H1 (cell line): ENCODE measurements around the gene MYH11. TPM values are rescaled to one million over a fixed set of nuclear protein-coding genes. Genes with fewer than 3 reads are reported as not detected.

ENCODE experiments used
- CBX8 ChIP-seq: fragments of 300-800, 300-1000 bp; sonication (generic); IDR thresholded peaks from 2 replicates; pipeline ENCODE4 v1.7.1; 2016; ENCODE audit warnings: low read depth, low read length, borderline replicate concordance
- CHD2 ChIP-seq: IDR thresholded peaks from 2 replicates; pipeline ENCODE4 v1.6.1; 2012; ENCODE audit warnings: low read length, improper control_type of control experiment
- CREB1 ChIP-seq: IDR thresholded peaks from 2 replicates; pipeline ENCODE4 v1.6.1; 2012; ENCODE audit warnings: inconsistent platforms
- EZH2 ChIP-seq: fragments of 200-600 bp; sonication (generic); IDR thresholded peaks from 2 replicates; pipeline ENCODE4 v1.7.1; 2012; ENCODE audit warnings: low read depth, mild to moderate bottlenecking, moderate library complexity, low read length, inconsistent platforms; ENCODE audit not compliant: severe bottlenecking
- JUN ChIP-seq: IDR thresholded peaks from 2 replicates; pipeline ENCODE4 v1.6.1; 2011; ENCODE audit warnings: low read depth, mild to moderate bottlenecking, improper control_type of control experiment, low read length
- KDM4A ChIP-seq: IDR thresholded peaks from one replicate; pipeline ENCODE4 v1.7.1; 2012; ENCODE audit warnings: low read depth, mild to moderate bottlenecking, moderate library complexity, low read length, inconsistent platforms; ENCODE audit not compliant: severe bottlenecking
- POU5F1 ChIP-seq: IDR thresholded peaks from 2 replicates; pipeline ENCODE4 v1.6.1; 2011; ENCODE audit warnings: low read depth, mild to moderate bottlenecking, low read length, moderate library complexity
- SAP30 ChIP-seq: fragments of 300-600 bp; sonication (generic); IDR thresholded peaks from 2 replicates; pipeline ENCODE4 v1.7.1; 2012; ENCODE audit warnings: low read length, moderate library complexity, mild to moderate bottlenecking, inconsistent platforms; ENCODE audit not compliant: insufficient read depth, insufficient replicate concordance
- SIN3A ChIP-seq, 2 experiments: IDR thresholded peaks in 1 of 2; conservative IDR thresholded peaks in 1 of 2; 2 replicates each; pipeline ENCODE4 v1.6.1; 2011 to 2012; ENCODE audit warnings: low read length in 2 of 2, improper control_type of control experiment in 1 of 2, low read depth in 1 of 2, mild to moderate bottlenecking in 1 of 2
- SIX5 ChIP-seq: IDR thresholded peaks from 2 replicates; pipeline ENCODE4 v1.6.1; 2011; ENCODE audit warnings: mild to moderate bottlenecking, low read depth, low read length
- SP1 ChIP-seq: IDR thresholded peaks from 2 replicates; pipeline ENCODE4 v1.6.1; 2011; ENCODE audit warnings: low read depth, low read length
- TAF1 ChIP-seq: IDR thresholded peaks from 2 replicates; pipeline ENCODE4 v1.6.1; 2011; ENCODE audit warnings: mild to moderate bottlenecking, low read depth, low read length
- polyA plus RNA-seq, 7 experiments: library from polyadenylated mRNA; depleted of rRNA in 3 of 7; stranded (reverse) in 5 of 7; unstranded in 2 of 7; fragments of >200 nt in 5 of 7; fragments of 200-250 nt in 2 of 7; gene quantifications; 1 replicate in 5 of 7; 2 replicates in 1 of 7; 4 replicates in 1 of 7; pipeline versions ENCODE4 v1.2.1 to v1.2.3, GENCODE V29; 2011 to 2013; ENCODE audit warnings: missing spikeins in 2 of 7, mixed read lengths in 2 of 7
- total RNA-seq: library from RNA; stranded (reverse); fragmentation: NEBNext Ultra II Directional; extraction: Animal tissue kit (Norgen Biotek cat#: 25700); gene quantifications from 2 replicates; pipeline ENCODE4 v1.2.1, GENCODE V29; 2021
- TF ChIP-seq, protein P1 (sequence below): fragments of 300-600 bp; sonication (generic); IDR thresholded peaks from 2 replicates; pipeline ENCODE4 v1.7.1; 2012; ENCODE audit warnings: low read length, moderate library complexity, mild to moderate bottlenecking, inconsistent platforms; ENCODE audit not compliant: insufficient replicate concordance

Gene MYH11
- total and polyA plus RNA-seq, 2 of the 8 experiments (the other 6 are each of a cell fraction or from before 2014, with no cell fraction given) = 0.11 to 0.78 TPM

- TF ChIP-seq, protein P1, sequence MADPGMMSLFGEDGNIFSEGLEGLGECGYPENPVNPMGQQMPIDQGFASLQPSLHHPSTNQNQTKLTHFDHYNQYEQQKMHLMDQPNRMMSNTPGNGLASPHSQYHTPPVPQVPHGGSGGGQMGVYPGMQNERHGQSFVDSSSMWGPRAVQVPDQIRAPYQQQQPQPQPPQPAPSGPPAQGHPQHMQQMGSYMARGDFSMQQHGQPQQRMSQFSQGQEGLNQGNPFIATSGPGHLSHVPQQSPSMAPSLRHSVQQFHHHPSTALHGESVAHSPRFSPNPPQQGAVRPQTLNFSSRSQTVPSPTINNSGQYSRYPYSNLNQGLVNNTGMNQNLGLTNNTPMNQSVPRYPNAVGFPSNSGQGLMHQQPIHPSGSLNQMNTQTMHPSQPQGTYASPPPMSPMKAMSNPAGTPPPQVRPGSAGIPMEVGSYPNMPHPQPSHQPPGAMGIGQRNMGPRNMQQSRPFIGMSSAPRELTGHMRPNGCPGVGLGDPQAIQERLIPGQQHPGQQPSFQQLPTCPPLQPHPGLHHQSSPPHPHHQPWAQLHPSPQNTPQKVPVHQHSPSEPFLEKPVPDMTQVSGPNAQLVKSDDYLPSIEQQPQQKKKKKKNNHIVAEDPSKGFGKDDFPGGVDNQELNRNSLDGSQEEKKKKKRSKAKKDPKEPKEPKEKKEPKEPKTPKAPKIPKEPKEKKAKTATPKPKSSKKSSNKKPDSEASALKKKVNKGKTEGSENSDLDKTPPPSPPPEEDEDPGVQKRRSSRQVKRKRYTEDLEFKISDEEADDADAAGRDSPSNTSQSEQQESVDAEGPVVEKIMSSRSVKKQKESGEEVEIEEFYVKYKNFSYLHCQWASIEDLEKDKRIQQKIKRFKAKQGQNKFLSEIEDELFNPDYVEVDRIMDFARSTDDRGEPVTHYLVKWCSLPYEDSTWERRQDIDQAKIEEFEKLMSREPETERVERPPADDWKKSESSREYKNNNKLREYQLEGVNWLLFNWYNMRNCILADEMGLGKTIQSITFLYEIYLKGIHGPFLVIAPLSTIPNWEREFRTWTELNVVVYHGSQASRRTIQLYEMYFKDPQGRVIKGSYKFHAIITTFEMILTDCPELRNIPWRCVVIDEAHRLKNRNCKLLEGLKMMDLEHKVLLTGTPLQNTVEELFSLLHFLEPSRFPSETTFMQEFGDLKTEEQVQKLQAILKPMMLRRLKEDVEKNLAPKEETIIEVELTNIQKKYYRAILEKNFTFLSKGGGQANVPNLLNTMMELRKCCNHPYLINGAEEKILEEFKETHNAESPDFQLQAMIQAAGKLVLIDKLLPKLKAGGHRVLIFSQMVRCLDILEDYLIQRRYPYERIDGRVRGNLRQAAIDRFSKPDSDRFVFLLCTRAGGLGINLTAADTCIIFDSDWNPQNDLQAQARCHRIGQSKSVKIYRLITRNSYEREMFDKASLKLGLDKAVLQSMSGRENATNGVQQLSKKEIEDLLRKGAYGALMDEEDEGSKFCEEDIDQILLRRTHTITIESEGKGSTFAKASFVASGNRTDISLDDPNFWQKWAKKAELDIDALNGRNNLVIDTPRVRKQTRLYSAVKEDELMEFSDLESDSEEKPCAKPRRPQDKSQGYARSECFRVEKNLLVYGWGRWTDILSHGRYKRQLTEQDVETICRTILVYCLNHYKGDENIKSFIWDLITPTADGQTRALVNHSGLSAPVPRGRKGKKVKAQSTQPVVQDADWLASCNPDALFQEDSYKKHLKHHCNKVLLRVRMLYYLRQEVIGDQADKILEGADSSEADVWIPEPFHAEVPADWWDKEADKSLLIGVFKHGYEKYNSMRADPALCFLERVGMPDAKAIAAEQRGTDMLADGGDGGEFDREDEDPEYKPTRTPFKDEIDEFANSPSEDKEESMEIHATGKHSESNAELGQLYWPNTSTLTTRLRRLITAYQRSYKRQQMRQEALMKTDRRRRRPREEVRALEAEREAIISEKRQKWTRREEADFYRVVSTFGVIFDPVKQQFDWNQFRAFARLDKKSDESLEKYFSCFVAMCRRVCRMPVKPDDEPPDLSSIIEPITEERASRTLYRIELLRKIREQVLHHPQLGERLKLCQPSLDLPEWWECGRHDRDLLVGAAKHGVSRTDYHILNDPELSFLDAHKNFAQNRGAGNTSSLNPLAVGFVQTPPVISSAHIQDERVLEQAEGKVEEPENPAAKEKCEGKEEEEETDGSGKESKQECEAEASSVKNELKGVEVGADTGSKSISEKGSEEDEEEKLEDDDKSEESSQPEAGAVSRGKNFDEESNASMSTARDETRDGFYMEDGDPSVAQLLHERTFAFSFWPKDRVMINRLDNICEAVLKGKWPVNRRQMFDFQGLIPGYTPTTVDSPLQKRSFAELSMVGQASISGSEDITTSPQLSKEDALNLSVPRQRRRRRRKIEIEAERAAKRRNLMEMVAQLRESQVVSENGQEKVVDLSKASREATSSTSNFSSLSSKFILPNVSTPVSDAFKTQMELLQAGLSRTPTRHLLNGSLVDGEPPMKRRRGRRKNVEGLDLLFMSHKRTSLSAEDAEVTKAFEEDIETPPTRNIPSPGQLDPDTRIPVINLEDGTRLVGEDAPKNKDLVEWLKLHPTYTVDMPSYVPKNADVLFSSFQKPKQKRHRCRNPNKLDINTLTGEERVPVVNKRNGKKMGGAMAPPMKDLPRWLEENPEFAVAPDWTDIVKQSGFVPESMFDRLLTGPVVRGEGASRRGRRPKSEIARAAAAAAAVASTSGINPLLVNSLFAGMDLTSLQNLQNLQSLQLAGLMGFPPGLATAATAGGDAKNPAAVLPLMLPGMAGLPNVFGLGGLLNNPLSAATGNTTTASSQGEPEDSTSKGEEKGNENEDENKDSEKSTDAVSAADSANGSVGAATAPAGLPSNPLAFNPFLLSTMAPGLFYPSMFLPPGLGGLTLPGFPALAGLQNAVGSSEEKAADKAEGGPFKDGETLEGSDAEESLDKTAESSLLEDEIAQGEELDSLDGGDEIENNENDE = no peak
- no peak for TF ChIP-seq EZH2
- no peak for TF ChIP-seq KDM4A
- TF ChIP-seq CBX8 = no peak
- TF ChIP-seq SAP30 = no peak
- TF ChIP-seq JUN = no peak
- TF ChIP-seq TAF1 = no peak
- no peak for TF ChIP-seq SIX5
- TF ChIP-seq SIN3A (conservative IDR thresholded peaks at IDR 0.05 in 1 of 2, IDR thresholded peaks at IDR 0.05 in 1 of 2; ENCODE audit: low read depth in 1 of 2, low read length in 2 of 2) = no peak
- no peak for TF ChIP-seq CREB1
- no peak for TF ChIP-seq SP1
- no peak for TF ChIP-seq POU5F1
- TF ChIP-seq CHD2 = no peak
Measured at GRCh38 chr16:15817446-15817845, 39.4 kb downstream of the MYH11 start (continued).
